Measurements from ENCODE around the gene VAV2.

GRCh38 chr9:133783331-133783731, 208.8 kb downstream of the VAV2 start:
- TF ChIP-seq YY1 (IDR thresholded peaks at IDR 0.05; ENCODE audit: low read depth), result no peak
- TF ChIP-seq CEBPB (IDR thresholded peaks at IDR 0.05), result no peak
- no peak for TF ChIP-seq RAD21 (IDR thresholded peaks at IDR 0.05; ENCODE audit: low read depth)
